GM23248 (cell line): Measurements from ENCODE around the gene ATF6. TPM values are rescaled to one million over a fixed set of nuclear protein-coding genes. Genes with fewer than 3 reads are reported as not detected.
"Not testable (repeated sequence)": the region's sequence is repeated elsewhere in the genome, so short reads cannot be mapped to it uniquely, and the experiment has no call there.

ENCODE experiments used
- DNase-seq: peaks from one replicate; pipeline ENCODE4 v3.0.0-alpha.2; 2015
- H2AFZ ChIP-seq: fragments of 200-600 bp; sonication (generic); 2 replicates; pipeline ENCODE4 v1.6.1; 2016; ENCODE audit warnings: antibody characterized with exemption
- H3F3A ChIP-seq: fragments of 200-600 bp; sonication (generic); 2 replicates; pipeline ENCODE4 v1.6.1; 2016; ENCODE audit warnings: mild to moderate bottlenecking, antibody characterized with exemption, mixed run types; ENCODE audit not compliant: insufficient read depth
- H3K27ac ChIP-seq: fragments of 200-600 bp; sonication (generic); 2 replicates; pipeline ENCODE4 v1.5.1; 2016; ENCODE audit warnings: mild to moderate bottlenecking
- H3K27me3 ChIP-seq: fragments of 200-600 bp; sonication (generic); replicated peaks from 2 replicates; pipeline ENCODE4 v1.6.1; 2016; ENCODE audit warnings: mild to moderate bottlenecking; ENCODE audit not compliant: insufficient read depth
- H3K36me3 ChIP-seq: fragments of 200-600 bp; sonication (generic); 2 replicates; pipeline ENCODE4 v1.6.1; 2016; ENCODE audit warnings: low read depth, mild to moderate bottlenecking
- H3K4me1 ChIP-seq: fragments of 200-600 bp; sonication (generic); 2 replicates; pipeline ENCODE4 v1.6.1; 2016; ENCODE audit warnings: mild to moderate bottlenecking; ENCODE audit not compliant: insufficient read depth
- H3K4me2 ChIP-seq: fragments of 200-600 bp; sonication (generic); one replicate; pipeline ENCODE4 v1.6.1; 2016; ENCODE audit warnings: mild to moderate bottlenecking; ENCODE audit not compliant: unreplicated experiment
- H3K4me3 ChIP-seq: fragments of 200-600 bp; sonication (generic); 2 replicates; pipeline ENCODE4 v1.5.1; 2016; ENCODE audit warnings: mild to moderate bottlenecking
- H3K79me2 ChIP-seq: fragments of 200-600 bp; sonication (generic); 2 replicates; pipeline ENCODE4 v1.6.1; 2016; ENCODE audit warnings: mild to moderate bottlenecking; ENCODE audit not compliant: insufficient read depth
- H3K9ac ChIP-seq: fragments of 200-600 bp; sonication (generic); 2 replicates; pipeline ENCODE4 v1.6.1; 2016; ENCODE audit warnings: mild to moderate bottlenecking
- H3K9me2 ChIP-seq: fragments of 200-600 bp; sonication (generic); 2 replicates; pipeline ENCODE4 v1.6.1; 2016; ENCODE audit warnings: mixed run types, mild to moderate bottlenecking, moderate library complexity; ENCODE audit not compliant: insufficient read depth
- H3K9me3 ChIP-seq: fragments of 200-600 bp; sonication (generic); one replicate; pipeline ENCODE4 v1.6.1; 2017; ENCODE audit warnings: low read depth
- H4K20me1 ChIP-seq: fragments of 200-600 bp; sonication (generic); 2 replicates; pipeline ENCODE4 v1.6.0; 2016; ENCODE audit not compliant: insufficient read depth
- EZH2 ChIP-seq: fragments of 200-600 bp; sonication (generic); IDR thresholded peaks from 2 replicates; pipeline ENCODE4 v1.6.1; 2018; ENCODE audit warnings: antibody characterized with exemption, mild to moderate bottlenecking; ENCODE audit not compliant: insufficient read depth, poor library complexity, severe bottlenecking
- EZH2phosphoT487 ChIP-seq: fragments of 200-600 bp; sonication (generic); IDR thresholded peaks from 2 replicates; pipeline ENCODE4 v1.6.1; 2018; ENCODE audit warnings: antibody characterized with exemption, moderate library complexity, mild to moderate bottlenecking, low read depth; ENCODE audit not compliant: insufficient read depth
- WGBS, 2 experiments: methylation state at CpG; one replicate each; pipeline ENCODE4 v1.1.6; 2015 to 2017; ENCODE audit warnings: low lambda C conversion rate in 2 of 2, low coverage in 1 of 2; ENCODE audit errors: missing lambda C conversion rate in 2 of 2; 5-methylcytosine and 5-hydroxymethylcytosine counted together
- in situ Hi-C: fragments of 300-500 bp; cut with MboI; formaldehyde crosslinking; loops from 2 replicates; pipeline ENCODE4 v1.15.0; 2020
- polyA plus RNA-seq: library from polyadenylated mRNA; unstranded; fragments of >200 nt; fragmentation: Nextera tagmentation; extraction: Ambion mirVana; gene quantifications from 2 replicates; pipeline ENCODE4 v1.2.1, GENCODE V29; 2016
- total RNA-seq: library from RNA; depleted of rRNA; stranded (reverse); fragments of >200 nt; shearing (Covaris generic); gene quantifications from 2 replicates; pipeline ENCODE4 v1.2.3, GENCODE V29; 2014

Gene ATF6
- total and polyA plus RNA-seq, 2 experiments from 2014 or later: 14.8 to 19.8 TPM

DNA sequence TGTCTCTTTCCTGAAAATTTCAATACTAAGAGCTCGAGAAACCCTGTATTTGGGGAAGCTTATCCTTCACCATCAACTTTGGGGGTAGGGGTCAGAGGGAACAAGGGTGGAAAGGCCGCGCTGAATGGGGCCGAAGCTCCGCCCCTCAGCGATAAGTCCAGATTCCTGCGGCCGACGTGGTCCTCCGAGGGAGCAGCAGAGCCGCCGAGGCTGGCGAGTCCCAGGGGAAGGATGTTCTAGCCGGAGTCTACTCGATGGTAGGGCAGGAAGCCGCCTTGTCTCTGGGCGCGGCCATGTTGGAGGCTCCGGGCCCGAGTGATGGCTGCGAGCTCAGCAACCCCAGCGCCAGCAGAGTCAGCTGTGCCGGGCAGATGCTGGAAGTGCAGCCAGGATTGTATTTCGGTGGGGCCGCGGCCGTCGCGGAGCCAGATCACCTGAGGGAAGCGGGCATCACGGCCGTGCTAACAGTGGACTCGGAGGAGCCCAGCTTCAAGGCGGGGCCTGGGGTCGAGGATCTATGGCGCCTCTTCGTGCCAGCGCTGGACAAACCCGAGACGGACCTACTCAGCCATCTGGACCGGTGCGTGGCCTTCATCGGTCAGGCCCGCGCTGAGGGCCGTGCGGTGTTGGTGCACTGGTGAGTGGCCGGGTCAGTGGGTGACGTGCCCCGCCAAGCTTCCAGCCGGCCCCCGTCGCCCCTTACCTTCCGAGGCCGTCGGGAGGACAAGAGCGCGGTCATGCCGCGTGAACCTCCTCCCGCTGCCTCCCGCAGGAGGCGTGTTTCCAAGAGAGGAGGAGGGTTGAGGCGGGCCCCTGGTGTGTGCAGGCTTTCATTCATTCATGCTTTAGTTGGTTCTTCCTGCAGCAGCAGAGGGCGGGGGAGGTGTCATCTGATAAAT, 16.4 kb upstream of the ATF6 start, which contains the start of gene DUSP12:
Gene DUSP12, plus strand, starts transcription at position 278 of the 899 bp plus-strand sequence. Its CDS starts 16 bp downstream, at position 294.
- TF ChIP-seq EZH2 (no peak), EZH2phosphoT487 (no peak)
- in situ Hi-C loops: loop anchor here (10.0 kb wide), 1 partner anchor 265 kb away; no protein-coding TSS in a partner anchor
- no peaks in the 10 kb centered on the region for H4K20me1 ChIP-seq

DNA sequence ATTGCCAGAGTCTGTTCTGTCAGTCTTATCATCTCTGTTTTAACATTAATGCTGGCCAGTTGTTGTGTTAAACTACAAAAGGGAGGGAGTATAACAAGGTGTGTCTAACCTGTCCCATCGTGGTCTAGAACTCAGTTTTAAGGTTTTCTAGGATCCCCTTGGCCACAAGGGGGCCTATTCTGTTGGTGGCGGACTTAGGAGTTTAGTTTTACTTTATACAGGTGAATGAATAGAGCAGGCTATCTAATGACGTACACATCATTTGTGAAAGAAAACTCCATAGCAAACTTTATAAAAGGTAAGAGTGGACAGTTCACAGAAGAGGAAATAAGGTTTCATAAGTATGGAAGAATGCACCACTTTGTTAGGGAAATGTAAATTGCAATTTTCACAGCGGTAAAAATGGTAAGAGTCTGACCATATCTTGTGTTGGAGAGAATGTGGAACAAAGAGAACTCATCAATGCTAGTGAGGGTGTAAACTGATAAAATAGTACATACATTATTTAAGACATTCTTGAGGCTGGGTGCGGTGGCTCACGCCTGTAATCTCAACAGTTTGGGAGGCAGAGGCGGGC, 2.5 kb upstream of the ATF6 start:
- WGBS, 2 experiments: 94 to 95% methylated on average over 7 of the region's 7 CpGs
- no peak for TF ChIP-seq EZH2phosphoT487
- no peak for TF ChIP-seq EZH2
- Histone ChIP-seq H3K79me2 (peaks cover 25% of the 10 kb centered on the region), H3K27me3 (no peaks in the 10 kb centered on the region), H3K36me3 (peaks cover 2% of the 10 kb centered on the region), H3K4me3 (no peak overlapping the region), H3K27ac (no peak overlapping the region), H4K20me1 (no peaks in the 10 kb centered on the region), H3K4me2 (no peak overlapping the region), H3K9me3 (no peaks in the 10 kb centered on the region), H3K9ac (no peak overlapping the region), H3K9me2 (no peaks in the 10 kb centered on the region), H2AFZ (no peak overlapping the region), H3F3A (peaks cover 14% of the 10 kb centered on the region), H3K4me1 (peaks cover 7% of the 10 kb centered on the region)
- in situ Hi-C loops: no loop called here
- no peak for DNase-seq

More for the DNA sequence above, 16.4 kb upstream of the ATF6 start, which contains the start of gene DUSP12:
- WGBS, 2 experiments: 1 to 2% methylated on average over 52 to 54 of the region's 65 CpGs
- H3K36me3 ChIP-seq: peaks cover 32% of the 10 kb centered on the region
- no peaks in the 10 kb centered on the region for H3F3A ChIP-seq
- H3K9me3 ChIP-seq: no peaks in the 10 kb centered on the region
- DNase-seq: peak; percentile 99
- no peaks in the 10 kb centered on the region for H3K9me2 ChIP-seq
- H2AFZ ChIP-seq: peak within 1 kb of the TSS; percentile 89
- H3K9ac ChIP-seq: peak within 1 kb of the TSS; percentile 95
- peak within 1 kb of the TSS; percentile 96 for H3K27ac ChIP-seq
- H3K27me3 ChIP-seq: no peaks in the 10 kb centered on the region
- peak within 1 kb of the TSS; percentile 85 for H3K4me2 ChIP-seq
- H3K79me2 ChIP-seq: peaks cover 46% of the 10 kb centered on the region
- peaks cover 19% of the 10 kb centered on the region for H3K4me1 ChIP-seq
- H3K4me3 ChIP-seq: peak within 1 kb of the TSS; percentile 94

DNA sequence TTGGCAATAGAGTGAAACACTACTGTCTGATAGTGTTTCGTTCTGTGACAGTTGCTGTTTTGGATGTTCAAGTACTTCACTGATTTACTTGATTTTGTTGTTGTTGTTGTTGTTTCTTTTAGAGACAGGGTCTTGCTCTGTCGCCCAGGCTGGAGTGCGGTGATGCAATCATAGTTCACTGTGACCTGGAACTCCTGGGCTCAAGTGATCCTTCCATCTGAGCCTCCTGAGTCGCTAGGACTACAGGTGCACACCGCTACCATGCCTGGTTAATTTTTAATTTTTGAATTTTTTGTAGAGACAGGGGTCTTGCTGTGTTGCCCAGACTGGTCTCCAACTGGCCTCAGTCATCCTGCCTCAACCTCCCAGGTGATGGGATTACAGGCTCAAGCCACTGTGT, 2.3 kb downstream of the ATF6 start:
- Histone ChIP-seq H3K4me1 (peaks cover 17% of the 10 kb centered on the region), H2AFZ (no peak overlapping the region), H3K9me3 (no peaks in the 10 kb centered on the region), H3F3A (peaks cover 6% of the 10 kb centered on the region), H3K9ac (no peak overlapping the region), H3K27ac (no peak overlapping the region), H3K4me2 (no peak overlapping the region), H3K4me3 (no peak overlapping the region), H3K27me3 (no peaks in the 10 kb centered on the region), H3K36me3 (no peaks in the 10 kb centered on the region), H3K9me2 (no peaks in the 10 kb centered on the region), H3K79me2 (peaks cover 73% of the 10 kb centered on the region), H4K20me1 (no peaks in the 10 kb centered on the region)
- no peak for DNase-seq
- in situ Hi-C loops: no loop called here
- TF ChIP-seq EZH2phosphoT487 (no peak), EZH2 (no peak)
- WGBS, 2 experiments: 89 to 93% methylated on average over 5 of the region's 5 CpGs

DNA sequence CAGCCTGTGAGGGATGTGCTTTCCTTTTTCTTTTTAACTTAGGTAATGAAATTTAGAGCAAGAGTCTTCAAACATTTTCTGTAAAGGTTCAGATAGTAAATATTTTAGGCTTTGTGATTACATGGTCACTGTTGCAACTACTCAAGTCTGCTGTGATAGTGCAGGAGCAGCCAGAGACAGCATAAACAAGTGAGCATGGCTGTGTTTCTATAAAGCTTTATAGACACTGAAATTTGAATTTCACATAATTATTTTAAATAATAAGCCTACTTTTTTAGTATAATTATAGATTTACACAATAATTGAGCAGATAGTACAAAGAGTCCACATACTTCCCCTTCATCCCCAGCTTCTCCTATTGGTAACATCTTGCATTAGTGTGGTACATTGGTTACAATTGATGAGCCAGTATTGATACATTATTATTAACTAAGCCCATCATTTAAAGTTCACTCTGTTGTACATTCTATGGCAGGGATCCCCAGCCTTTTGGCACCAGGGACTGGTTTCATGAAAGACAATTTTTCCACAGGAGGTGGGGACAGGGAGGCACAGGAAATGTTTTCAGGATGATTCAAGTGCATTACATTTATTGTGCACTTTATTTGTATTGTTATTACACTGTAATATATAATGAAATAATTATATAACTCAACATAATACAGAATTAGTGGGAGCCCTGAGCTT, 3.0 kb downstream of the ATF6 start:
- Histone ChIP-seq H3K9me2 (no peaks in the 10 kb centered on the region), H3K36me3 (no peaks in the 10 kb centered on the region), H3K27me3 (no peaks in the 10 kb centered on the region), H3K27ac (no peak overlapping the region), H3K9ac (no peak overlapping the region), H3K4me1 (peaks cover 17% of the 10 kb centered on the region), H3K9me3 (no peaks in the 10 kb centered on the region), H3K4me2 (no peak overlapping the region), H2AFZ (no peak overlapping the region), H3K4me3 (no peak overlapping the region), H3K79me2 (peaks cover 80% of the 10 kb centered on the region), H4K20me1 (no peaks in the 10 kb centered on the region), H3F3A (peaks cover 6% of the 10 kb centered on the region)
- in situ Hi-C loops: no loop called here
- peak; percentile 37 for DNase-seq
- TF ChIP-seq EZH2 (no peak), EZH2phosphoT487 (no peak)

DNA sequence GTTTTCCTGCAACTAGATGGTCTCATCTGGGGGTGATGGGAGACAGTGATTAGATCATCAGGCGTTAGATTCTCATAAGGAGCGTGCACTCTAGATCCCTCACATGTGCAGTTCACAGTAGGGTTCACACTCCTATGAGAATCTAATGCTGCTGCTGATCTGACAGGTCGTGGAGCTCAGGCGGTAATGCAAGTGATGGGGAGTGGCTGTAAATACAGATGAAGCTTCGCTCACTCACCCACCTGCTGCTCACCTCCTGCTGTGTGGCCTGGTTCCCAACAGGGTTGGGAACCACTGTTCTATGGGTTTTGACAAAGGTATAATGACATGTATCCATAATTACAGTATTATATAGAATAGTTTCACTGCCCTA, 3.5 kb downstream of the ATF6 start:
- H3K9ac ChIP-seq, H3K27ac ChIP-seq, H3K4me2 ChIP-seq, H3K36me3 ChIP-seq, H4K20me1 ChIP-seq, H3F3A ChIP-seq, H2AFZ ChIP-seq, in situ Hi-C loops, H3K9me2 ChIP-seq, DNase-seq, H3K27me3 ChIP-seq, H3K4me3 ChIP-seq, H3K9me3 ChIP-seq: not testable (repeated sequence)
- peaks cover 17% of the 10 kb centered on the region for H3K4me1 ChIP-seq
- H3K79me2 ChIP-seq: peaks cover 85% of the 10 kb centered on the region
- 96 to 100% methylated on average over 5 of the region's 5 CpGs for WGBS, 2 experiments
